ENCODE data around the gene HIC1. TPM values are rescaled to one million over a fixed set of nuclear protein-coding genes. Genes with fewer than 3 reads are reported as not detected.

HIC1 gene
- total RNA-seq, 2 donors from 2014 or later = 4.6 to 8.1 TPM

- DNase-seq = no peak
- peak; percentile 66 for ATAC-seq
- Mint-ChIP-seq H3K4me3 (peak overlapping the region; percentile 85), H3K4me1 (peaks cover 53% of the 10 kb centered on the region), H3K27me3 (no peaks in the 10 kb centered on the region), H3K36me3 (ENCODE audit: low read depth) (peaks cover 12% of the 10 kb centered on the region), H3K27ac (peak overlapping the region; percentile 99)
- no peaks in the 10 kb centered on the region for H3K9me3 ChIP-seq (ENCODE audit: control insufficient read depth, low read length, poor library complexity, severe bottlenecking)
Observed at GRCh38 chr17:2087597-2088211, 32.8 kb downstream of the HIC1 start.

GRCh38 chr17:2089021-2089422 is 34.1 kb downstream of the HIC1 start:
- Mint-ChIP-seq H3K27me3 (no peaks in the 10 kb centered on the region), H3K4me3 (peak overlapping the region; percentile 100), H3K27ac (peak overlapping the region; percentile 99), H3K36me3 (ENCODE audit: low read depth) (peaks cover 15% of the 10 kb centered on the region), H3K4me1 (peaks cover 53% of the 10 kb centered on the region)
- ATAC-seq (peak; percentile 34), DNase-seq (no peak)
- no peaks in the 10 kb centered on the region for H3K9me3 ChIP-seq (ENCODE audit: control insufficient read depth, low read length, poor library complexity, severe bottlenecking)

DNA sequence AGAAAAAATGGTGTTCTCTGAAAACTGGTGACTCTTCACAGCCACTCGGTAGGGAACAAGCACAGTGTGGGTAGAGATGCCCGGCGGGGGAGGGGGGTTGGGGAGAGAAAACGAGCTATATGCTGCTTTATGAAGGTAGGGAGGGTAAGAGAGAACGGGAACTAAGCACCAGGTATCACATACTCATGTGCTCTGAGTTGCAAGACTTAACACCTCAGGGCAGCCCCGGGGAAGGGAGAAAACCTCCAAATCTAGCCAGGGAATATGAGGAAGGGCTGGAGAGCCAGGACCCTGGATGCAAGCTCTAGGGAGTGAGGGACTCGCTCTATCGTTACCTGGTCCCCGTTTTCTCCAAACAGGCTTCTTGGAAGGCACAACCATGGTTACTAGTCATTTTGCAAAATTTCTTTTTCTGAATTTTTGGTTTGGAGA is 35.3 kb downstream of the HIC1 start:
- peaks cover 10% of the 10 kb centered on the region for H3K36me3 Mint-ChIP-seq (ENCODE audit: low read depth)
- H3K27me3 Mint-ChIP-seq = no peaks in the 10 kb centered on the region
- peaks cover 46% of the 10 kb centered on the region for H3K4me1 Mint-ChIP-seq

GRCh38 chr17:2090804-2091534 is 36.1 kb downstream of the HIC1 start:
- Mint-ChIP-seq H3K36me3 (ENCODE audit: low read depth) (peaks cover 10% of the 10 kb centered on the region), H3K27ac (peak overlapping the region; percentile 99), H3K4me1 (peaks cover 46% of the 10 kb centered on the region), H3K4me3 (peak overlapping the region; percentile 31), H3K27me3 (no peaks in the 10 kb centered on the region)
- no peaks in the 10 kb centered on the region for H3K9me3 ChIP-seq (ENCODE audit: control insufficient read depth, low read length, poor library complexity, severe bottlenecking)
- ATAC-seq (no peak), DNase-seq (no peak)

More for the DNA sequence above, 35.3 kb downstream of the HIC1 start:
- peak overlapping the region; percentile 100 for H3K4me3 Mint-ChIP-seq
- DNase-seq (no peak), ATAC-seq (peak; percentile 36)
- peak overlapping the region; percentile 99 for H3K27ac Mint-ChIP-seq
- no peaks in the 10 kb centered on the region for H3K9me3 ChIP-seq (ENCODE audit: control insufficient read depth, low read length, poor library complexity, severe bottlenecking)

- Mint-ChIP-seq H3K27ac (no peak overlapping the region), H3K36me3 (ENCODE audit: low read depth) (peaks cover 10% of the 10 kb centered on the region), H3K27me3 (no peaks in the 10 kb centered on the region), H3K4me1 (peaks cover 39% of the 10 kb centered on the region), H3K4me3 (no peak overlapping the region)
- ATAC-seq (no peak), DNase-seq (no peak)
- H3K9me3 ChIP-seq (ENCODE audit: control insufficient read depth, low read length, poor library complexity, severe bottlenecking) = no peaks in the 10 kb centered on the region
Observed at GRCh38 chr17:2092253-2092652, 37.4 kb downstream of the HIC1 start.

DNA sequence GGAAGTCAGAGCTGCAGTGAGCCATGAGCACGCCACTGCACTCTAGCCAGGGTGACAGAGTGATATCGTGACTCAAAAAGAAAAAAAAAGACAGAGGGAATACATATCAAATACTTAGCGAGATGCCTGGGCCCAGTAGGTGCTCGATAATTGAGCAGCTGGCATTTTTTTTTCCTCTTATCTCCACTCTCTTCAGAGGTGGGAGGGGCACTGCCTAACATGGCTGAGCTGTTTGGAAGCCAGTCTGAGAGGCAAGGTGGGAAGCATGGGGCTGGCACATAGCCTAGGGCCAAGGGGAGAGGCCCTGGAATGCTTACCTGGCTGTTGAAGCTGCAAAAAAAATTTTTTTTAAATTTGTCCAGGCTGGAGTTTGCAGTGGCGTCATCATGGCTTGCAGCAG is 38.4 kb downstream of the HIC1 start:
- Mint-ChIP-seq H3K36me3 (ENCODE audit: low read depth) (peaks cover 8% of the 10 kb centered on the region), H3K27me3 (no peaks in the 10 kb centered on the region), H3K4me3 (no peak overlapping the region), H3K27ac (no peak overlapping the region), H3K4me1 (peaks cover 30% of the 10 kb centered on the region)
- DNase-seq (no peak), ATAC-seq (no peak)
- H3K9me3 ChIP-seq (ENCODE audit: control insufficient read depth, low read length, poor library complexity, severe bottlenecking) = no peaks in the 10 kb centered on the region

- peaks cover 14% of the 10 kb centered on the region for H3K4me1 Mint-ChIP-seq
- peaks cover 5% of the 10 kb centered on the region for H3K36me3 Mint-ChIP-seq (ENCODE audit: low read depth)
- H3K27ac Mint-ChIP-seq = no peak overlapping the region
- ATAC-seq = no peak
- no peaks in the 10 kb centered on the region for H3K27me3 Mint-ChIP-seq
- H3K9me3 ChIP-seq (ENCODE audit: control insufficient read depth, low read length, poor library complexity, severe bottlenecking) = no peaks in the 10 kb centered on the region
- no peak for DNase-seq
- H3K4me3 Mint-ChIP-seq = no peak overlapping the region
Observed at GRCh38 chr17:2094891-2095535, 40.1 kb downstream of the HIC1 start.

DNA sequence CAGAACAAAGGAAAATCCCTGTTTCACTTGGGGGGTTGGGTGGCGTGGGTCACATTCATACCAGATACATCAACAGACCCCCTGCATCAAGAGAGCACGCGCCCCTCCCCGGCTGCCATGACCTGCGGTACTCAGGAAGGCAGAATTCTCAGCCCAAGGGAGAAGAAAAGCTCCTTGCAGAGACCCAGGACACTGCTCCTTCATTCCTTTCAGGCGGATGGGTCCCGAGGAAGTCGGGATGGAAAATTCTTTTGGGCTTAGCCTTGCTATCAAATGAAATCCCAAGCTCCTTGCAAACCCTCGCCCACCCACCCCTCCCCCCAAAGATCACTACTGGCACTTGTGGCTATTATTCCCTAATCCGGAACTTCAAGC is 40.6 kb downstream of the HIC1 start:
- no peak overlapping the region for H3K4me3 Mint-ChIP-seq
- peaks cover 5% of the 10 kb centered on the region for H3K36me3 Mint-ChIP-seq (ENCODE audit: low read depth)
- peaks cover 11% of the 10 kb centered on the region for H3K4me1 Mint-ChIP-seq
- DNase-seq = no peak
- no peak overlapping the region for H3K27ac Mint-ChIP-seq
- H3K27me3 Mint-ChIP-seq = no peaks in the 10 kb centered on the region
- no peaks in the 10 kb centered on the region for H3K9me3 ChIP-seq (ENCODE audit: control insufficient read depth, low read length, poor library complexity, severe bottlenecking)
- ATAC-seq = no peak

- H3K36me3 Mint-ChIP-seq (ENCODE audit: low read depth) = peaks cover 2% of the 10 kb centered on the region
- DNase-seq = no peak
- no peaks in the 10 kb centered on the region for H3K27me3 Mint-ChIP-seq
- H3K4me1 Mint-ChIP-seq = peaks cover 8% of the 10 kb centered on the region
- no peak overlapping the region for H3K4me3 Mint-ChIP-seq
- no peak overlapping the region for H3K27ac Mint-ChIP-seq
- peak; percentile 72 for ATAC-seq
- H3K9me3 ChIP-seq (ENCODE audit: control insufficient read depth, low read length, poor library complexity, severe bottlenecking) = no peaks in the 10 kb centered on the region
Observed at GRCh38 chr17:2101448-2102257, 46.8 kb downstream of the HIC1 start.

GRCh38 chr17:2102931-2103809 is 48.3 kb downstream of the HIC1 start:
- peaks cover 8% of the 10 kb centered on the region for H3K4me1 Mint-ChIP-seq
- no peaks in the 10 kb centered on the region for H3K9me3 ChIP-seq (ENCODE audit: control insufficient read depth, low read length, poor library complexity, severe bottlenecking)
- H3K27ac Mint-ChIP-seq = peak overlapping the region; percentile 32
- H3K4me3 Mint-ChIP-seq = no peak overlapping the region
- DNase-seq (no peak), ATAC-seq (no peak)
- H3K27me3 Mint-ChIP-seq = no peaks in the 10 kb centered on the region
- H3K36me3 Mint-ChIP-seq (ENCODE audit: low read depth) = peaks cover 2% of the 10 kb centered on the region

DNA sequence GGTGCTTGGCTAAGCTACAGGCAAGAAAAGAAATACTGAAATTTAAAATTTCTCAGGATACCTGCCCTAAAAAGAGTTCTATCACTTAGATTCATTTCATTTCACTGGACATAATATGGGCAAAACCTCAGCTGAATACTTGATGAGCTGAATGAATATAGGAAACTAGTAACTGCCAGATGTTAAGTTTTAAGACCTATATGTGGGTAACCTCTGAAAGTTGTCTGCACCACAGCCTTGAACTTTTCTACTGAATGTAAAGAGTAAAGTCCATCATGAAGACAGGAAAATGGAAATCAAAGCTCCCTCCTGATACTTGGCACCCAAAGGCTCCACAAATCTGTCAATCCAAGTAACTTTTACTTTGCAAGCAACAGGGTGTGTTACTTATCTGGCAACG is 50.8 kb downstream of the HIC1 start:
- Mint-ChIP-seq H3K4me1 (peaks cover 13% of the 10 kb centered on the region), H3K27ac (no peak overlapping the region), H3K36me3 (ENCODE audit: low read depth) (peaks cover 4% of the 10 kb centered on the region), H3K27me3 (no peaks in the 10 kb centered on the region), H3K4me3 (no peak overlapping the region)
- no peak for ATAC-seq
- DNase-seq = no peak
- no peaks in the 10 kb centered on the region for H3K9me3 ChIP-seq (ENCODE audit: control insufficient read depth, low read length, poor library complexity, severe bottlenecking)

DNA sequence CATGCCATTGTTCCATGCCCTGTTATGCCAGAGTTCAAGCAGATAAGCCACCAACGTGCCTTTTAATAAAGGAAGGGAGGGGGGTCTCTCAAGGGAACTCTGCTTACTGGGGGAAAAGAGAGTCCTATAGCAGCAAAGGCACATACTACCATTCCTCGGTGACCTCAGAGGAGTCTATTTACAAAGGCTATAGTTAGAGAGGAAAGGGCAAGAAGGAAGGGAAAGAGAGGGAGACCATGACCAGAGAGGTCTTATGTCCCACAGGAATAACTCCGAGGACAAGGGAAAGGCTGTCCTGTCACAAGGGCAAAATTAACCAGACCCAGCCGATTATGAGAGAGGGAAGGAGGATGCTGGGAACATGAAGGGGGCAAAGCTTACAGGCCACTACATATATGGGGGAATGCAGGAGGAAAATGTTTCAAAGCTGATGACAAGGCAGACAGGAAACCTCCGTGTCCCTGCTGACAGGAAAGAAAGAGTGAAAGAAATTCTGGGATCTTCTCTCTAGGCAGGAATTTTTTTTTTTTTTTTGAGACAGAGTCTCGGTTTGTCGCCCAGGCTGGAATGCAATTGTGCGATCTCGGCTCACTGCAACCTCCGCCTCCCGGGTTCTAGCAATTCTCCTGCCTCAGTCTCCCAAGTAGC is 51.5 kb downstream of the HIC1 start:
- Mint-ChIP-seq H3K27me3 (no peaks in the 10 kb centered on the region), H3K27ac (no peak overlapping the region), H3K4me3 (no peak overlapping the region), H3K4me1 (peaks cover 13% of the 10 kb centered on the region), H3K36me3 (ENCODE audit: low read depth) (peaks cover 4% of the 10 kb centered on the region)
- DNase-seq (no peak), ATAC-seq (no peak)
- no peaks in the 10 kb centered on the region for H3K9me3 ChIP-seq (ENCODE audit: control insufficient read depth, low read length, poor library complexity, severe bottlenecking)

Data from T-helper 17 cell (primary cell).